Stimulated activated CD4-positive, alpha-beta T cell treated with anti-CD3 and anti-CD28 coated beads, TNF-alpha, amount 100 ng/mL, for 1 hour (primary cell): ENCODE measurements around the gene OR2V2.
"Not testable (repeated sequence)": the region's sequence is repeated elsewhere in the genome, so short reads cannot be mapped to it uniquely, and the experiment has no call there.

ENCODE experiments used
- DNase-seq, 3 donors: peaks; one replicate each; pipeline ENCODE4 v3.0.0-alpha.2; 2020; ENCODE audit warnings: low read depth in 3 of 3, low spot score in 1 of 3

Gene OR2V2

DNA sequence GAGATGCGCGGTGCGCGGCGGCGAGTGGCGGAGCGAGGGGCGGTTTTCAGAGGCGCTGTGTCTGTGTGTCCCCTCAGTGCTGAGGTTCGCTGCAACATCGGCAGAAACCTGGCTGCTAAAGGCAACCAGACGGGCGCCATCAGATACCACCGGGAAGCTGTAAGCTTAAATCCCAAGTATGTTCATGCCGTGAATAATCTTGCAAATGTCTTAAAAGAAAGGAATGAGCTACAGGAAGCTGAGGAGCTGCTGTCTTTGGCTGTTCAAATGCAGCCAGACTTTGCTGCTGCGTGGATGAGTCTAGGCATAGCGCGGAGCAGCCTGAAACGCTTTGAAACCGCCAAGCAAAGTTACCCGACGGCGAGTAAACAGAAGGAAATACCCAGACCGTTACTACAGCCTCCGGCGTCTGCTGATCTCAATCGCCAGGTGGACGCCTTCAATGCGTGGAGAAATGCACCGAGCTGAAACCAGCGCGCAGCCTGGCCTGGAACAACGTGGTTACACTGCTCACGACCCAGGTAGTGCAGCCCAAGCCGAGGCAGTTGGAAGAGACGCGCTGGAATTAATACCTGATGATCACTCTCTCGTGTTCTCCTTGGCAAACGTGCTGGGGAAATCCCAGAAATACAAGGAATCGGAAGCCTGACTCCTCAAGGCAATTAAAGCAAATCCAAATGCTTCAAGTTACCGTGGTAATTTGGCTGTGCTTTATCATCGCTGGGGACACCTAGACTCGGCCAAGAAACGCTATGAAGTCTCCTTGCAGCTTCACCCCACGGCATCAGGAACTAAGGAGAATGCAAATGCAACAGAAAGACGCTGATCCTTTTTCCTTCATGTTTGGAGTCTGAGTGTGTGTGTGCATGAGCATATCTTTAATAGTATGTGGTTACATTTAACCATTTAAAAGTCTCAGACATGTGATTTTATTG, 32.3 kb upstream of the OR2V2 start:
- DNase-seq, result no peak

DNA sequence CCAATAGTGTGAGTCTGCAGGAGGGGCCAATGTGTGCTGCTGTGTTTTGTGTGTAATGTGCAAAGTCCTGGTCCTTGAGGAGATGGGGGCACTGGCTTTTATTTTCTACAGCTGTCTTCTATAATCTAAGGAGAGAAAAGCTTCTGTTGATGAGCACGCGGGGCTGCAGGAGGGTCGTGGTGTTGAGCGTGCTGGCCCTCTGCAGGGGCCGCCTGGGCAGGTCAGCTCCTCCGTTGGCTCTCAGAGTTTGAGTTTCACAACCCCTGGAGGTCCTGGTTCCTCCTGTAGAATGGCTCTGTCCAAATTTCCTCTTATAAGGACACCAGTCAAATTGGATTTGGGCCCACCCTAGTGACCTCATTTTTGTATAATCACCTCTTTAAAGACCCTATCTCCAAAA, 29.0 kb upstream of the OR2V2 start:
- DNase-seq, result no peak

DNA sequence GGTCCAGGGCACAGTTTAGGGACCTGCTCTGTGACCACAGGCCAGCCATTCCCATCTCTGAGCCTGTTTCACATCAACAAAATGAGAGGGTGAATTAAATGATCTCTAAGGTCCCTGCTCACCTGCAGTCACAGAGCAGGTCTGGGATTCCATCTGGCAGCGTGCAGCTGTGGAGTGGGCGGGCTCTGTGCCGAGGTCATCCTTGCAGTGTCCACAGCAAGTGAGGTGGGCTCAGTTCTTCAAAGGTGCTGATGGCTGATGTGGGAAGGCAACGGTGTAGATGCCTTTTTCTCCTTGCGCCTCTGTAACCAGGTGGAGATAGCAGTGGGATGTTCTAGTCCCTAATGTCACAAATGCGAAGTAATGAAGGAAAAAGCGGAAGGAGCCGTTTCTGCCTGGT, 28.3 kb upstream of the OR2V2 start:
- DNase-seq, result no peak

DNA sequence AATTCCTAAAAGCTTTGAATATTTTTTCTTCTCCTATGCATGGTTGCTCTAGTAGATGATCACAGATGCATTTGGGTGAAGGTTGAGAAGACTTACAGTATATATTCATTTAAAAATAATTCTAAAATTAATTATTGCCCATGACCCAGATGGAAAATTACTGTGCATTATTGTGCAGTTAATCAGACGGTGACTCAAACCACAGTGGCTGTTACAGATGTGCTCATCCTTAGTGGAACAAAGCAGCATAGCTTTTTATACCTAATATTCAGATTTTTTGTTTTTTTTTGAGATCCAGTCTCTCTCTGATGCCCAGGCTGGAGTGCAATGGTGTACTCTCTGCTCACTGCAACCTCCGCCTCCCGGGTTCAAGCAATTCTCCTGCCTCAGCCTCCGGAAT, 27.1 kb upstream of the OR2V2 start:
- DNase-seq, result no peak

DNA sequence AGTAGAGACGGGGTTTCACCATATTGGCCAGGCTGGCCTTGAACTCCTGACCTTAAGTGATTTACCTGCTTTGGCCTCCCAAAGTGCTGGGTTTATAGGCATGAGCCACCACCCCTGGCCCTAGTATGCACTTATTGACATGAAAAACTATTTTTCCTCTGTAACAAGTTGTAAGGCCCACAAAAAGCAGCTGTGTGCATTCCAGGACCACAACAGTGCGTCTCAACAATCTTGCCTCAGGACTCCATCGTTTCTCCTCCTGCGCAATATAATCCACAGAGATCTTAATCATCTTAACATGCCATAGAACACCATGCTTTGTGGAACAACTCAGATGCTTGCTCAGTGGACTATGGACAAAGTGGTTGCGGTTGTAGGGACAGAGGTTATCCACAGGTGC, 26.6 kb upstream of the OR2V2 start:
- DNase-seq, result no peak

DNA sequence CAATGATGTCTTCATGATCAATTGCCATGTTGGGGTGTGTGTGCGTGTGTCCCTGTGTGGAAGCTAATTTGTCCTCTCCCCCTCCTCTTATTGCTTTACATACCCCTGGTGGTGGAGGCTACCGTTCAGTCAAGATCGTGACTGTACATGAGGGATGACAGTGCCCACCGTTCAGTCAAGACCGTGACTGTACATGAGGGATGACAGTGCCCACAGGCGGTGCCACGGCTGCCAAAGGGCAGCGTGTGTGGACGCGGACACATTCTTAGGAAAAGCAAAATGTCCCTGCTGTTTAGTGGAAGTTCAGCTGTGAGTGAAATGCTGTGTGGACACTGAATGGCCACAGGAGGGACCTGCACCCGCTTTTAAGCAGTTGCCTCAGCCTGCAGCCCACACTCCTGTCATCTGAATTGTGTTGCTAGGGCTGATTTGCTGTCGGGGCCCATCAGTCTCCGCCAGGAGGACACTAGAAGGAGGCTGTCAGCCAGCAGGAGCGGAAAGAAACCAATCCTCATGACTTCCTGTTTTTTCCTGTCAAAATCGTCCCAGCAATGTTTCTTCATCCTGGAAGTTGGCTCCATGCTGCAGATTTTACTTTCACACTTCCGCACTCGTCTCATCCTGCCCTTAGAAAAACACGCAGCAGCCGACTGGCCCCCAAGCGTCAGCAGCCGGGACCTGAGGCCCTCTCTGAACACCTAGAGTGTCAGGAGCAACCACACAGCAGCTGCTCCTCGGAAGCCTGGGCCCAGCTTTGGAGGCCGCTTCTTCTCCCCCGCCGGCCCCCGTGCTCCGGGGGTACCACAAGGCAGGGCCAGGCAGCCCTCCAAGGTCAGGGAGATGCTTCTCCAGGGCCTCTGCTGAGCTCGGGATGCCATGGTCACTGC, 25.5 kb upstream of the OR2V2 start:
- no peak for DNase-seq

DNA sequence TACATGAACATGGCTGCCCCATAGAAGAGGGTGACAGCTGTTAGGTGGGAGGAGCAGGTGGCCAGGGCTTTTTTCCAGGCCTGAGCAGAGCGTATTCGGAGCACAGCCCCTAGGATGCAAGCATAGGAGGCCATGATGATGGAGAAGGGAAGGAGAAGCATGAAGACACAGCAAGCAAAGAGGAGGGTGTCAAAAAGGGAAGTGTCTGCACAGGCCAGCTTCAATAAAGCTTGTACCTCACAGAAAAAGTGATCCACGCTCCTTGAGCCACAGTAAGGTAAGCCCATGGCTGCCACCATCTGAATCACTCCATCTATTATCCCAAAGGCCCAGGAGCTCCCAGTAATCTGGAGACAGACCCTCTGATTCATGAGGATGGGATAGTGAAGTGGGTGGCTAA, 22.9 kb upstream of the OR2V2 start:
- DNase-seq, result no peak

DNA sequence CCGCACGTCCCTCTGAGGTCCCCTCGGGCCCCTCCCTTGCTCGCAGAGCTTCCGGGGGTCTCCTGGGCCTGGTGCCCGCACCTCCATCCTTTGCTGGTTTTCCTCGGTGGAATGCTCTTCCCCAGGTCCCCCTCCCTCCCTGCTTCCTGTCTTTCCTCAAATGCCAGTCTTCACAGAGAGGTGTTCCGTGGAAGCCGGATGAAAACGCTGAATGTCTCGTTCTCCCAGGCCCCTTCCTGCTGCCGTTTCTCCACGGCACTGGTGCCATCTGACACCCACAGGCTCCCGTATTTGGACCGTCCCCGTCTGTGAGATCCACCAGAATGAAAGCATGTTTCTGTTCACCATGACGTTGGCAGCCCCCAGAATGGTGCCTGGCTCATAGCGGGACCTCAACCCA, 20.5 kb upstream of the OR2V2 start:
- DNase-seq, result no peak

DNA sequence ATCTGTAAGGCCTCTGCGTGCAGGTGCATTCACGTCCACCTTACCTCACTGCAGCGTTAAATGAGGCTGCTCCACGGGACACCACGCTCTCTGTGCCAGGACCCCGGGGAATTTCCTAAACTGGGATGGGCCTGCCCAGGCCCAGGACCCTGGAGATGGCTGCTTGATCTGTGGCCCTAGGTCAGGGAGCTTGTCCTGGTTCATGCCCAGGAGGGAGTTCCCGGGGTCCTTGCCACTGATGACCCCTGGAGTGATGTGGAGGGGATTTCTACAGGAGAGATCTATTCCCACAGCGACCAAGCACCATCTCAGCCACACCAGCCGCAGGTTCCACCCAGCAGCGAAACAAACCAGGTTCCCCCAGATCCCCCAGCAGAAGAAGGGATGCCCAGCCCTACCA, 19.9 kb upstream of the OR2V2 start:
- no peak for DNase-seq

DNA sequence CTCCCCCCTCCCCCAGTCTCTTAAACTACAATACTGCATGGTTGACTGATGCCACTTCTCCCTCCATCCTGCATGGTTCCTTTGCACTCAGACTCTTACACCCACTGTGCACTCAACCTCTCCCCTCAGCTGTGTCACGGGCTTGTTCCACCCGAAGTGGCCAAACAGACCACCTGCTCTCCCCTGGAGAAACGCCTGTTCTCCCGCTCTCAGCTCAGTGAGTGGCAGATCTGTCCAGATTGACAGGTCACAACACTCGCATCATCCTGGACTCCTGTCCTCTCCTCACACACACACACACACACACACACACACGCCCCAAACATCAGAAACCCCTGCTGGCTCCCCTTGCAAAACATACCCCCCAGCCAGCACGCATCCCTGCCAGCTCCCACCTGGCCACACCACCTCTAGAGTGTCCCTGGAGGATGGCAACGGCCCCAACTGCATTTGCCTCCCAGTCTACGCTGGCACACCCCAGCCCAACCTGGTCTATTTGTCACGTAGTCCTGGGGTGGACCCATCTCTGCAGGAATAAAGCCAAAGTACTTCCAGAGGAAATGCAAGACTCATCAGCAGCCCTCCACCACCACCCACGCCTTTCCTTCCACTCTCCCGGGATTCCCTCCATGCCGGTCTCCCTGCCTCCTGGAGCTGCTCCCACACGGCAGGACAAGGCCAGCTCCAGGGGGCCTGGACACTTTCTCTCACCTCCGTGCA, 19.3 kb upstream of the OR2V2 start:
- DNase-seq, result no peak

DNA sequence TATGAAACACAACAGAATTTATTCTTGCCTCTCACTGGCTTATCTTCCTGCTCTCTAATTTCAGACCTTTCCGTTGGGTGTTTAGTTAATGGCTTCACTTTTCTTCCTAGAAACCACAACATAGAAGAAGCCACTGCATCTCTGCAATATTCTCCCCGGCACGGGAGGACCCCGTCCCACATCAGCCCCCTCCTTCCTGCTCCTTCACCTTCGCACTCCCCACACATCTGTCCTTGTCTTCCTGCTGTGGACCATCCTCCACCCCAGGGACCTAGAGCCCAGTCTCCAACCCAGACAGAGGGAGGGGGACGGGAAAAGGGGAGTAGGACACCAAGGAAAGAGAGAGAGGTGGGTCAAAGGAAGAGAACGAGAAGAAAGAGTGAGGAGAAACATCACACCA, 17.8 kb upstream of the OR2V2 start:
- DNase-seq, result no peak

DNA sequence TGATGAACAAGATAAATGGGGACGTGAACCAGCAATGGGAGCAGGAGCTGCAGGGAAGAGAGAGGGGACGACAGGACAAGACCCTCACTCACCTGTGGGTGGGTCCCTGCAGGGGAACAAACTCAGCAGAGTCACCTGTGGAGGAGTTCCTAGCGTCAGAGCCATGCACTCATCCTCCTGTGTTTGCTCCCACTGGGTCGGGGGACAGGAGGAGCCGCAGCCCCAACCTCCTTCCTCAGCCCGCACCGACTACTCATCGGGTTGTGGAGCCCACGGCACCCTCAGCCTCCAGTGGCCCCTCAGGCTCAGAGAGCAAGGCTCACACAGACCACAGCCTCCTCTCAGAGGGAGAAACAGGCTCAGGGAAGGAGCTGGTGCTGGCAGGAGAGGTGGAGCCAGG, 17.3 kb upstream of the OR2V2 start:
- not testable (repeated sequence) for DNase-seq

DNA sequence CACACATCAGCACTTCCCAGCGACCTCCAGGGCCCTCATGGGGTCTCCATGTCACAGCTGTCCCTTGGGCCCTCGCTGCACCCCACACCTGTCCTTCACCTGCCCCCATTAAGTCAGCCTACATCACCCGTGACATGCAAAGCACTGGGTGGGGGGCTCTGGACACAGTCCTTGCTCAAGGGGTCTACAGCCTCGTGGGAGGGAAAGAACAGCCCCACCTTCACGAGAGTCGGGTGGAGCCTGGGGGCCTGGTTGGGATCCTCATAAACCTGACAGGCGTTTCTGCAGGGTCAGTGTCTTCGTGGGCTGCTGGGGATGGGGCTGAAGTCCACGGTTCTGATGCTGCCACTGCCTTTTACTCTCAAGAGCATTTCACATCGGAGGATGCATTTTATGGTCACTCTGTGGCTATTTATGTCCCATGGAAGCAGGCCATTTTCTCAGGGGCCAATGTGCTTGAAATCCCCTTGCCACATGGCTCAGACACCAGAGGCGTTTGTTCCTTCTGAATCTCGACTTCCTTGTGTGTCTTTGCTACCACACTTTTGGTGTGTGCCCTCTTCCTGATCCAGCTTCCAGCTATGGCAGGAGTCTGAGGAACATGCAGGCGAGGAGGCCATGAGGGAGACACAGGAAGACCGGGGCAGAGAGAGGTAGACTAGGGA, 16.4 kb upstream of the OR2V2 start, which contains the start of gene OR2V1:
TSS of gene OR2V1 (minus strand) at position 338 of the 665 bp plus-strand sequence. CDS start 5,865 bp downstream, outside the sequence.
- DNase-seq, result no peak

DNA sequence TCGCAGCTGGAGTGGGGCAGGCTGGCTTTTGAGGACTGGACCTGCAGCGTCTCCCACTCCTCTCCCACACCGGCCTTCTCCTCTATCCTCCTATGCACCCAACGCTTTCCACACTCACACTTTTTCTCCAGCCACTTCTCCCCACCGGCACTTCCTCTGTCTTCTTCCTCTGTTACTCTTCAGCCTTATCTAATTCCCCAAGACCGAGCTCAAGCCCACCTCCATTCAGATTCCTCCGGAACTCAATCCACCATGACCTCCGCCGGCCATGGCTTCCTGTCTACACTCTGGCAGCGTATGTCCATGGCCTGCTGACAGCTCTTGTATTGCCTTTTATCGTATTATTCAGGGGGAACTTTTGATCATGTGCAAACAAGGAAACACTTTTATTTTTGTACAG, 15.9 kb upstream of the OR2V2 start:
- DNase-seq, result no peak

DNA sequence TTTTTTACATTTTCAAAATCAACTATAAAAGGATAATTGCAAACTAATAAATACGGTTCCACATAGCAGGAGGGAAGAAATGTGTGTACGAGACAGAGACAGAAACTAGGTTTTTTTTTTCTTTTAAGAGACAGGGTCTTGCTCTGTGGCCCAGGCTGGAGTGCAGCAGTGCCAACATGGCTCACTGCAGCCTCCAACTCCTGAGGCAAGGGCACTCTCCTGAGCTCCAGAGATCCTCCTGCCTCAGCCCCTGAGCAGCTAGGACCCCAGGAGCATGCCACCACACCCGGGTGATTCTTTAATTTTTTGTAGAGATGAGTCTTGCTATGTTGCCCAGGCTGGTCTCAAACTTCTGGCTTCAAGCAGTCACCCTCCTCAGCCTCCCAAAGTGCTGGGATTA, 14.3 kb upstream of the OR2V2 start:
- DNase-seq, result no peak

DNA sequence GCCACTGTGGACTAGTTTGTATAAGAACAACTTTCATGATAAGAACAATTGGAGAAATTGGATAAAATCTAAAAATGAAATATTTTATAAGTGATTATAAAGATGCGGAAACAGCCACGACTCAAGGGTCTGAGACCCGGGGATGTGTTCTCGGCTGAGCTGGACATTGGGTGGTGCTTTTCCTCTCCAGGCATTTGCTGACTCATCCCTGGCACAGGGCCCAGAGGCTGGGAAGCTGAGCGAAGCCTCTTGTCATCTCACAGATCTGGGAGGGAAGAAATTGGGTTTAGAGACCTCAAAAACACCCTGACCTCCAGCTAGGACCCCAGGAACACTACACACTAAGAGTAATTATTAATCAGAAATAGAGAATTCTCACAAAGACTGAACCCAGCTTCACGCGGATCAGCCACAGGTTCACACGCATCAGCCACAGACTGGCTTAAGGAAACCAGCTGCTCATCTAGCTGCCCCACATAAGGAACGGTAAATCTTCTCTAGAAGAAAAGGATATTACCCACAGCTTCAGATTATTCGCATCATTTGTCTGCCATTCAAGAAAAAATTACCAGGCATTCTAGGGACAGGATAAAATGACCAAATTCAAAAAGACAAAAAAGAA, 13.7 kb upstream of the OR2V2 start:
- DNase-seq, result no peak

DNA sequence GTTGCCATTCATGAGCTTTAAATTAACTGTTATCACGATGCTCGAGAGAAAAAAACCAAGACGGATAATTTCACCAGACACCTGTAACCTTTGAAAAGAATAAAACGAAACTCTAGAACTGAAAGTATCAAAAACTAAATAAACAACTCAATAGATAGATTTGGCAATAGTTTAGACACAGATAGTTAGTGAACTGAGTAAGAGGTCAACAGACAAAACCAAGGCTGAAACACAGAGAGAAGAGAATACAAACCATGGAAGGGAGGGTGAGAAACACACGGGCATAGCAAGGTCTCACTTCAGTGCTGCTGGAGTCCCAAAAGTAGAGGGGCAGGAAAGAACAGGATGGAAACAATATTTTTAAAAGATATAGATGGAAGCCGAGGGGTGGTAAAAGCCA, 13.1 kb upstream of the OR2V2 start:
- no peak for DNase-seq

DNA sequence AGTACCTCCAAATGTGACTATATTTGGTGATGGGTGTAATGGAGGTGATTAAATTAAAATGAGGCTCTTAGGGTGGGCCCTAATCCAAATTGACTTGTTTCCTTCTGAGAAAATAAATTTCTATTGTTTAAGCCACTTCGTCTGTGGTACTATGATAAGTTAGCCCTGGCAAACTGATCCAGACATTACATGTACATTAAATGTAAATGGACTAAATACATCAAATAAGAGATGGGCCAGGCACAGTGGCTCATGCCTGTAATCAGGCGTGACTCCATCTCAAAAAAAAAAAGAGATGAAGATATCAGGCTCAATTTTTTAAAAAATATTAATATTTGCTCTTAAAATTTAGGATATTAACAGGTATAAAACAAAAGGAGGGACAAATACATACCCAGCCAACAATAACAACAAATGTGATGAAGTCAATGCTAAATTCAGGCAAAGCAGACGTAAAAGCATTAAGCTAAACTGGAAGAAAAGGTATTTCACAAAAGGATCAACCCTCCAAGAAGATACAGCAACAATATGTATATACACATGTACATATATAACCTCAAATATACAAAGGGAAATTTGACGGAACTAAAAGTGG, 10.9 kb upstream of the OR2V2 start:
- no peak for DNase-seq

DNA sequence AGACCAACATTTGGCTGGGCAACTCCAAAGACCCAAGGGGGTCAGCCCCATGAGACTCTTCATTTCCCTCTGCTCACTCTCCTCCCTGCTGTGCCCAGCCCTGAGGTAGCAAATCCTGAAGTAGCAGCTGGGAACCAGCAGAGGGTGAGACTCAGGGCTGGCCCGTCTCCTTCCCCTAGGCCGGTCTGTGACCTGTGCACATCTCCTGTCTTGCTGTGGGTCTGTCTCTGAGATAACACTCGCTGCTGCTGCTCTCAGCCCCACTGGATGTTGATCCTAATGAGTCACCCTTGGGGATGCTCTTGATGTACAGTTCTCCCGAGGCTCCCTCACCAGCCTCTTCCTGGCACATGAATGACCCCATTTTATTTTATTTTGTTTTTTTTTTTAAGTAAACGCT, 9.1 kb upstream of the OR2V2 start:
- DNase-seq, result no peak

DNA sequence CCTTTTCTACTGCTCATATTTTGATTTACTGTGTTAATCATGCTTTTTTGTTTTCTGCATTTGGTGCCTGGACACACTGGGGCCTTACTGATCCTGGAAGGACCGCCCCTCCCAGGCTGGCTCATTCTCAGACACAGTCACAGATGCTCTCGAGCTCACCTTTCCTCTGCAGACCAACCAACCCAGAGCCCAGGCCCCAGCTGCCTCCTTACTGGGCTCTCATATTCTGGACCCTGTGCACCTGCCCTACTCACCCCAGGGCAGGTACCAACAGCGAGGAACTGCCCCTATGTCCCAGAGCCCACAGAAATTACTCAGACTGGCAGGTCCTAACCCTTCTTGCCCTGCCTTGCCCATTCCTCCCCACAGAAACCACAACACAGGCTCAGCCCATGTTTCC, 6.6 kb upstream of the OR2V2 start:
- DNase-seq, result no peak
